Gastroesophageal sphincter (tissue), 3 donors: ENCODE measurements around the gene NCOA4.

Experiments
- EP300 ChIP-seq: sonication (generic); formaldehyde crosslinking; IDR thresholded peaks from one replicate; pipeline ENCODE4 v1.6.1; 2017; ENCODE audit warnings: antibody characterized with exemption, mild to moderate bottlenecking
- POLR2A ChIP-seq, 2 donors: fragments of 450-650 bp; IDR thresholded peaks; one replicate each; pipeline ENCODE4 v1.6.1; 2017; ENCODE audit warnings: antibody characterized with exemption in 2 of 2, mild to moderate bottlenecking in 2 of 2, moderate library complexity in 1 of 2
- TF ChIP-seq, protein P1 (sequence below), 4 experiments: fragments of 200-600 bp in 2 of 4; fragments of 450-650 bp in 2 of 4; sonication (generic) in 1 of 4; IDR thresholded peaks; one replicate each; pipeline ENCODE4 v1.5.1; 2017 to 2019; ENCODE audit warnings: antibody characterized with exemption in 4 of 4, mild to moderate bottlenecking in 2 of 4, moderate library complexity in 2 of 4

DNA sequence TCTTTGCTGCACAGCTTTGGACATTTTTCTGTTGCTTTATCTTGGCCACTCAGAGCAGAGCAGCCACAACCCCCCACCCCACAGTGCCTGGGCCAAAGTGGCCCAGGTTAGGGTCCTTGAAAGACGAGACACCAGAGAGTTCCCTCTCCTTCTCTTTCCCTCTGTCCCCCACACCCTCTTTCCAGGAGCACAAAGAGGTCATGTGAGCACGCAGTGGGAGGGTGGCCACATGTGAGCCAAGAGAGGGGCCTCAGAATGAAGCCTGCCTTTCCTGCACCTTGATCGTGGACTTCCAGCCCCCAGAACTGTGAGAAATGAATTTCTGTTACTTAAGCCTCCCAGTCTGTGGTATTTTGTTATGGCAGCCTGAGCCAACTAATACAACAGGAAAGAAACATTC is 30.3 kb upstream of the NCOA4 start:
- TF ChIP-seq EP300 (no peak), POLR2A (IDR thresholded peaks at IDR 0.05) (no peak)
- TF ChIP-seq, protein P1, sequence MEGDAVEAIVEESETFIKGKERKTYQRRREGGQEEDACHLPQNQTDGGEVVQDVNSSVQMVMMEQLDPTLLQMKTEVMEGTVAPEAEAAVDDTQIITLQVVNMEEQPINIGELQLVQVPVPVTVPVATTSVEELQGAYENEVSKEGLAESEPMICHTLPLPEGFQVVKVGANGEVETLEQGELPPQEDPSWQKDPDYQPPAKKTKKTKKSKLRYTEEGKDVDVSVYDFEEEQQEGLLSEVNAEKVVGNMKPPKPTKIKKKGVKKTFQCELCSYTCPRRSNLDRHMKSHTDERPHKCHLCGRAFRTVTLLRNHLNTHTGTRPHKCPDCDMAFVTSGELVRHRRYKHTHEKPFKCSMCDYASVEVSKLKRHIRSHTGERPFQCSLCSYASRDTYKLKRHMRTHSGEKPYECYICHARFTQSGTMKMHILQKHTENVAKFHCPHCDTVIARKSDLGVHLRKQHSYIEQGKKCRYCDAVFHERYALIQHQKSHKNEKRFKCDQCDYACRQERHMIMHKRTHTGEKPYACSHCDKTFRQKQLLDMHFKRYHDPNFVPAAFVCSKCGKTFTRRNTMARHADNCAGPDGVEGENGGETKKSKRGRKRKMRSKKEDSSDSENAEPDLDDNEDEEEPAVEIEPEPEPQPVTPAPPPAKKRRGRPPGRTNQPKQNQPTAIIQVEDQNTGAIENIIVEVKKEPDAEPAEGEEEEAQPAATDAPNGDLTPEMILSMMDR (IDR thresholded peaks at IDR 0.05), result no peak
